Measurements from ENCODE around the gene ZFYVE21.
A peak's percentile ranks its signal among the peaks of the same experiment; 100 is the strongest.

The ZFYVE21 gene

DNA sequence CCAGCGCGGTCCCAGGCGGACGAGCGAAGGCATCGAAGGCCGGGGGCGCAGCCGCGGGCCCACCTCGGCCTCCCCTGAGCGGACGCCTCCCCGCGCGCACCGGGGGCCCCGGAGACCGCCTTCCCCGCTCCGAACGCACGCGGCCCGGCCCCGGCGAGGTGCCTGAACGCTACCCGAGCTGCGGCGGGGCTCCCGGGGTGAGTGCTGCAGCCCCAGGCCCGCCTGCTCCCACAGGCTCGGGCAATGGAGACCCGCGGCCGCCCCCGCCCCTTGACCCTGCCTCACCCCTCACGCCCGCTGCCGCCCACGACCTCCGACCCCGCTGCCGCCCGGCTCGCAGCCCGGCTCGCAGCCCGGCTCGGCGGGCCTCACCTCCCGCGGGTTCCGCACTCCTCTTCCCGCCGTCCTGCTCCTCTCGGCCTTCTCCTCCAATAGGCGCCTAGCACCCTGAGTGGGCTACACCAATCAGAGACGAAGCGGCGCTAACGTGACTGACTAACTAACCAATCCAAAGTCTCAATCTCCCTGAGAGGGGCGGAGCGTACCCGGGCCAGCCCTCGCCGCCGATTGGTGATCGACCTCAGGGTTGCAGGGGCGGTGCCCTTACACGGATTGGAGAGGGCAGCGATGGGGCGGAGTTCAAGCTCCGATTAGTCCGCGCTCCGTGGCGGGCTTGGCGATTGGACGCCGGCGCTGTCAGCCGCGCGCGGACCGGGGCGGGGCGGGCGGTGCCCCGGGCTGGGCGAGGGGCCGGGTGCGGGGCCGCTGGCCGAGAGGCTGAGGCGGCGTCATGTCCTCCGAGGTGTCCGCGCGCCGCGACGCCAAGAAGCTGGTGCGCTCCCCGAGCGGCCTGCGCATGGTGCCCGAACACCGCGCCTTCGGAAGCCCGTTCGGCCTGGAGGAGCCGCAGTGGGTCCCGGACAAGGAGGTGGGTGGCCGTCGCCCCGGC, at the start of gene ZFYVE21, which contains the start of gene XRCC3:
Gene ZFYVE21, plus strand, starts transcription at position 759 of the 949 bp plus-strand sequence. Its CDS starts 32 bp downstream, at position 791.
Gene XRCC3, minus strand, starts transcription at position 400 of the 949 bp plus-strand sequence. CDS start 4,364 bp downstream, outside the sequence.
- in situ Hi-C loops (cut with HindIII; ENCODE audit: low pct_unique_long_range_greater_than_20kb, low sequenced_read_pairs): no loop called here
- peak; percentile 100 for DNase-seq (ENCODE audit: low read depth in 1 of 2, low spot score in 1 of 2)
- TF ChIP-seq JUND (IDR thresholded peaks at IDR 0.05; ENCODE audit: low read depth): no peak

DNA sequence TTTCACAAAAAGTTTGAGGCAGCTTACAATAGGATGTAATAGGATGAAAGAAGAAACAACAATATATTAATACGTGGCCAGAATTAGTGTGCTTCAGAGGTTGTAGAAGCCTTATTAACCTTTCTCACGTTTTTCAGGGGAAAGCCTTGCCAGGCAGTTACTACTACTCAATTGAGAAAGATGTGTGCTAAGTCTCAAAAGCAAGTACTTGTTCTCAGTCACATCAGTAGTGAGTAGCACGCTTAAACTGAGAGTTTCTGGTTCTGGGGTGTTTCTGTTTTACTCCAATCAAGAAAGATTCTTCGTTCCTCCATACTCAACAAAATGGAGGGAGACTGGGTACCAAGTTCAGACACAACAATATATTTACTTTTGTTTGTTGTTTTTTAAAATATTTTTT, 47.9 kb upstream of the ZFYVE21 start:
- DNase-seq (ENCODE audit: low read depth in 1 of 2, low spot score in 1 of 2): no peak
- no peak for TF ChIP-seq JUND (IDR thresholded peaks at IDR 0.05; ENCODE audit: low read depth)
- in situ Hi-C loops (cut with HindIII; ENCODE audit: low pct_unique_long_range_greater_than_20kb, low sequenced_read_pairs): no loop called here

GRCh38 chr14:103668117-103668516, 47.5 kb upstream of the ZFYVE21 start:
- DNase-seq (ENCODE audit: low read depth in 1 of 2, low spot score in 1 of 2): no peak
- TF ChIP-seq JUND (IDR thresholded peaks at IDR 0.05; ENCODE audit: low read depth): no peak
- in situ Hi-C loops (cut with HindIII; ENCODE audit: low pct_unique_long_range_greater_than_20kb, low sequenced_read_pairs): no loop called here

GRCh38 chr14:103669370-103669769, 46.2 kb upstream of the ZFYVE21 start:
- in situ Hi-C loops (cut with HindIII; ENCODE audit: low pct_unique_long_range_greater_than_20kb, low sequenced_read_pairs): no loop called here
- no peak for DNase-seq (ENCODE audit: low read depth in 1 of 2, low spot score in 1 of 2)
- no peak for TF ChIP-seq JUND (IDR thresholded peaks at IDR 0.05; ENCODE audit: low read depth)

DNA sequence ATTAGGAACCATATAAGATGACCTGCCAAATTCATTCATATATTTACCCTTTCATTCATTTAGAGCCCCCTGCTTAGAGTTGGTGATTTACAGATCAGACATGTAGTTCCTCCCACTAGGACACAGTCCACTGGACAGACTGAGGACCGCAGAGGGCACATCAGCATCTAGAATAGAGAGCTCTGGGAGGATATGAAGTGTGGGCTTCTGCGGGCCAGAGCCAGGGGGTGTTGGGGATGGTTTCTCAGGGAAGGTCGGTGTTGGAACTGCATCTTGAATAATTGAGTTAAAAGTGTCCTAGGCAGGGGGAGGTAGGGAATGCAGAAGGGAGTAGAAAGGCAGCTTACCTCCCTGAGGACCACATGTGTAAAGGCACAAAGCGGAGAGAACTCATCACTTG, 43.7 kb upstream of the ZFYVE21 start:
- no peak for TF ChIP-seq JUND (IDR thresholded peaks at IDR 0.05; ENCODE audit: low read depth)
- in situ Hi-C loops (cut with HindIII; ENCODE audit: low pct_unique_long_range_greater_than_20kb, low sequenced_read_pairs): no loop called here
- no peak for DNase-seq (ENCODE audit: low read depth in 1 of 2, low spot score in 1 of 2)

- no peak for TF ChIP-seq JUND (IDR thresholded peaks at IDR 0.05; ENCODE audit: low read depth)
- no peak for DNase-seq (ENCODE audit: low read depth in 1 of 2, low spot score in 1 of 2)
- in situ Hi-C loops (cut with HindIII; ENCODE audit: low pct_unique_long_range_greater_than_20kb, low sequenced_read_pairs): no loop called here
Observed at GRCh38 chr14:103675957-103676356, 39.7 kb upstream of the ZFYVE21 start.

DNA sequence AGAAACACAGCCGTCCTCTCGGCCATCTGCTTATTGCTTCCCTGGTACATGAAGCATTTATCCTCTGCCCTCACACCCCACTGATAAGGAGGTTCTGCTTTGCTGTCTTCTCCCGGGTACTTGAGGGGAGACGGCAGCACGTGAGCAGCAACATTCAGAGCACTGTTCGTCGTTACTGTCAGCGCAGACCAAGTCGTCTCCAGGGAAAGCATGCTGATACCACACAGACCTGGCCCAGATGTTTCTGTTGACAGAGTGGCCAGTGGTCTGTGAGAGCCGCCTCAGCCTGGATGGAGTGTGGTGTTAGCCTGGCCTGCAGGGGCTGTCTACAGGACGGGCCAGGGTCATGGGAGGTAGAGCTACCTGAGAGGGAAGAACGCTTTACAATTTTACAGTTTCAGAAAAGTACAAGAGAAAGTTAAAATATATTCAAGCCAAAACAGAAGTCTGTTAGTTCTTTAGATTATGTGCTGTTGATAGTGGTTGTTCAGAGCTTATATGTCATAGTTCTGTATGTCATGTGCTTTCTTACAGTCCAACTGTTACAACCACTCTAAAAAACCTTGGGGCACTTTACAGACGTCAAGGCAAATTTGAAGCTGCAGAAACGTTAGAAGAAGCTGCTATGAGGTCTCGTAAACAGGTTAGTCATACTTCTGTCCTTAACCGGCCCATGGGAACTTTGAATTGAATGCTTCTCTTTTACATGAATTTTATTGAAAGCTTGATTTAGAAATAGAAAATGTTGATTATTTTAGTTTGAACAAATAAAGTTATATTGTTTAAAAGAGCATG, 38.5 kb upstream of the ZFYVE21 start:
- no peak for DNase-seq (ENCODE audit: low read depth in 1 of 2, low spot score in 1 of 2)
- no peak for TF ChIP-seq JUND (IDR thresholded peaks at IDR 0.05; ENCODE audit: low read depth)
- in situ Hi-C loops (cut with HindIII; ENCODE audit: low pct_unique_long_range_greater_than_20kb, low sequenced_read_pairs): no loop called here

DNA sequence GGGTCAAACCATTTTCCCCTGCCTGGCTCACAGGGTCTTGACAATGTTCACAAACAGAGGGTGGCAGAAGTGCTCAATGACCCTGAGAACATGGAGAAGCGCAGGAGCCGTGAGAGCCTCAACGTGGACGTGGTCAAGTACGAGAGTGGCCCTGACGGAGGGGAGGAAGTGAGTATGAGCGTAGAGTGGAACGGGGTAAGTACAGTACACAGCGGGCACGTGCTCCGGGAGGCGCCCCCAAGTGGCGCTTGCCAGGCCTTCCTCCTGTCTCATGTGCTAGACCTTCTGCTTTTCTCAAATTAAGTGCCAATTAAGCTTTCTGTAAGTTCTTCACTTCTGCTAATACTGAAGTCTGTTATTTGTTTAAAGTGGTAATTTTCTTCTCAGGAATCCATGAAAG, 36.3 kb upstream of the ZFYVE21 start:
- no peak for TF ChIP-seq JUND (IDR thresholded peaks at IDR 0.05; ENCODE audit: low read depth)
- in situ Hi-C loops (cut with HindIII; ENCODE audit: low pct_unique_long_range_greater_than_20kb, low sequenced_read_pairs): no loop called here
- peak; percentile 38 to 46 for DNase-seq (ENCODE audit: low read depth in 1 of 2, low spot score in 1 of 2)

DNA sequence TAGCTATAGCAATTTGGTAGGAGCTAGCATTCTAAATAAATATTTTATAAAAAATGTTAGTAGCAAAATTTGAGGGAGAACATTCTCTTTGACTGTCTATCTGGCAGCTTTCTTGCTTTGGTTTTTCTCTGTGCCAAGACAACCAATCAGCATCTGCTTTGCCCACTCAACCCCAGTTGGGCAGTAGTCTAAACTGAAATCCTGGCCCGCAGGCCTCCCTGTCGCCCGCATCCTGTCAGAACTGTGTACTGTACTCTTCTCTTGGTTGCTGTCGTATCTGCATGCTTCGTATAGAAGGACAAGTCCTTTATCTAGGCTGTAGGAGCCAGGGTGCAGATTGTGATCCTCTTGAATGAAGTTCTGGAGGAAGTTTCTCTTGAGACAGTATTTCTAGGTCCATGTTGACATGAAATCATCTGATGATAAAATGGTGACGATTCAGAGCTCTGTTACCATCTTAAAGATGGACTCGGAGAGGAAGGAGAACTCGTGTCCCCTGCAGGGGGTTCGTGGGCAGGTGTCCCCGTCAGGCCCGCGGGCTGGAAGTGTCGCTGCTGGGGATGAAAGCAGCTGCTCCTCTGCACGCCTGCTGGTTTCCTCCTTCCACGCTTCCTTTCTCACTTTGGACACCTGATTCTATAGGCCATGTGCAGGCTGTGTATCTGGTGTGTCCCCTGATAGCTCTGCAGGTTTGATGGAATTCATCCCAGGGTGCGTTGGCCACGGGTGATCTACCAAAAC, 34.9 kb upstream of the ZFYVE21 start:
- TF ChIP-seq JUND (IDR thresholded peaks at IDR 0.05; ENCODE audit: low read depth): no peak
- in situ Hi-C loops (cut with HindIII; ENCODE audit: low pct_unique_long_range_greater_than_20kb, low sequenced_read_pairs): no loop called here
- DNase-seq (ENCODE audit: low read depth in 1 of 2, low spot score in 1 of 2): no peak

DNA sequence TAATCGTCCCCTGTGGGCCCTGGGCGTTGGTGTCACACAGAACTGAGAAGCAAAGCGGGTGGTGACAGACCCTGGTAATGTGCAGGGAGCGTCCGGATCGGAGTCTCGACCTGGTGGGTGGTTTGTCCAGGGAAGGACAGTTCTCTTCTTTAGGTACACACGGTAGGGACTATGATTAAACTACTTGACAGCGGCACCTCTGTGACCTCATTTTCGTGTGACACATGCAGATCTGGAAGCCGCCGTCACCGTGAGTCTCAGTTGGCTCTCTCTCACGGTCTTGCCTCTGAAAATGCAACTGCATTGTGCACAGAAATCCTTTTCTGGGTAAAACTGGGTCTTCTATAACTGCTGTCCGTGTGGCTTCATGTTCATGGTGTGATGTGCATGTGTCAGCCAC, 32.5 kb upstream of the ZFYVE21 start:
- no peak for DNase-seq (ENCODE audit: low read depth in 1 of 2, low spot score in 1 of 2)
- in situ Hi-C loops (cut with HindIII; ENCODE audit: low pct_unique_long_range_greater_than_20kb, low sequenced_read_pairs): no loop called here
- no peak for TF ChIP-seq JUND (IDR thresholded peaks at IDR 0.05; ENCODE audit: low read depth)

GRCh38 chr14:103684471-103684870, 31.1 kb upstream of the ZFYVE21 start:
- no peak for DNase-seq (ENCODE audit: low read depth in 1 of 2, low spot score in 1 of 2)
- no peak for TF ChIP-seq JUND (IDR thresholded peaks at IDR 0.05; ENCODE audit: low read depth)
- in situ Hi-C loops (cut with HindIII; ENCODE audit: low pct_unique_long_range_greater_than_20kb, low sequenced_read_pairs): no loop called here

GRCh38 chr14:103684871-103685270, 30.7 kb upstream of the ZFYVE21 start:
- in situ Hi-C loops (cut with HindIII; ENCODE audit: low pct_unique_long_range_greater_than_20kb, low sequenced_read_pairs): no loop called here
- DNase-seq (ENCODE audit: low read depth in 1 of 2, low spot score in 1 of 2): no peak
- TF ChIP-seq JUND (IDR thresholded peaks at IDR 0.05; ENCODE audit: low read depth): no peak
